K562 (cell line): Measurements from ENCODE around the gene ZBTB46. TPM values are rescaled to one million over a fixed set of nuclear protein-coding genes. Genes with fewer than 3 reads are reported as not detected.

Experiments
- ATAC-seq: fragments of 200-7000 bp; cut with Tn5 transposase; 3 replicates; pipeline ENCODE4 v1.9.1; 2020; ENCODE audit warnings: moderate library complexity
- BruUV-seq: library from RNA; stranded (reverse); fragments of 400-500 nt; replicated peaks from 2 replicates; lab custom pipeline; 2021; lab: Mats Ljungman, UMichigan
- CTCF ChIA-PET: fragments of 300-600 bp; formaldehyde crosslinking; extraction: SDS; loops from one replicate; lab custom pipeline; 2021; ENCODE audit warnings: low intra/inter-chr PET ratio; lab: Yijun Ruan, JAX
- POLR2A ChIA-PET: fragments of 300-600, 350-650 bp; sonication (Branson Sonifier 250); formaldehyde crosslinking; extraction: SDS; loops from one replicate; lab custom pipeline; 2021; ENCODE audit warnings: antibody characterized with exemption, inconsistent platforms; lab: Yijun Ruan, JAX
- DNase-seq, 4 experiments: peaks; one replicate each; pipeline versions ENCODE4 v3.0.0 to v3.0.0-alpha.2; 2011 to 2018; ENCODE audit warnings: low spot score in 3 of 4, mixed read lengths in 3 of 4; ENCODE audit errors: extremely low read depth in 1 of 4
- FAIRE-seq: peaks from 2 replicates; lab custom pipeline; 2011; peaks lifted over from hg19 to GRCh38; lab: Jason Lieb, UNC
- H2AFZ ChIP-seq: 2 replicates; pipeline ENCODE4 v1.6.0; 2011; ENCODE audit warnings: low read depth, low read length, control low read depth, inconsistent platforms
- H3K27ac ChIP-seq: fragments of 200-600 bp; 3 replicates; pipeline ENCODE4 v1.8.0; 2011; ENCODE audit warnings: low read depth, mild to moderate bottlenecking, control low read depth, inconsistent platforms, low read length, moderate library complexity, mixed read lengths; ENCODE audit errors: extremely low read depth
- H3K27me3 ChIP-seq, 2 experiments: fragments of 300-600 bp in 1 of 2; 2 replicates in 1 of 2; 3 replicates in 1 of 2; pipeline versions ENCODE4 v1.6.0 to v1.8.0; 2011; ENCODE audit warnings: inconsistent platforms in 2 of 2, low read length in 2 of 2, mild to moderate bottlenecking in 1 of 2, mixed read lengths in 1 of 2, moderate library complexity in 1 of 2; ENCODE audit not compliant: control insufficient read depth in 2 of 2, insufficient read depth in 2 of 2
- H3K36me3 ChIP-seq: fragments of 300-600 bp; 3 replicates; pipeline ENCODE4 v1.8.0; 2011; ENCODE audit warnings: mild to moderate bottlenecking, low read length, inconsistent platforms; ENCODE audit not compliant: control insufficient read depth, insufficient read depth
- H3K4me1 ChIP-seq, 2 experiments: fragments of 200-600 bp in 1 of 2; replicated peaks in 1 of 2; 2 replicates in 1 of 2; 3 replicates in 1 of 2; pipeline versions ENCODE4 v1.5.1 to v1.8.0; 2011; ENCODE audit warnings: inconsistent platforms in 2 of 2, low read length in 2 of 2, mild to moderate bottlenecking in 1 of 2, mixed read lengths in 1 of 2, moderate library complexity in 1 of 2; ENCODE audit not compliant: control insufficient read depth in 2 of 2, insufficient read depth in 2 of 2
- H3K4me2 ChIP-seq: 2 replicates; pipeline ENCODE4 v1.6.1; 2011; ENCODE audit warnings: low read length, control low read depth, inconsistent platforms, mixed read lengths; ENCODE audit not compliant: insufficient read depth
- H3K4me3 ChIP-seq: fragments of 200-600 bp; sonication (generic), shearing (Covaris generic); 2 replicates; pipeline ENCODE4 v1.5.1; 2016; ENCODE audit warnings: control low read depth, inconsistent platforms
- H3K79me2 ChIP-seq: fragments of 200-600 bp; 3 replicates; pipeline ENCODE4 v1.8.0; 2011; ENCODE audit warnings: low read length, inconsistent platforms; ENCODE audit not compliant: control insufficient read depth, insufficient read depth
- H3K9ac ChIP-seq, 2 experiments: 2 replicates each; pipeline versions ENCODE4 v1.6.0 to v1.6.1; 2011; ENCODE audit warnings: low read depth in 2 of 2, low read length in 2 of 2, control low read depth in 1 of 2, inconsistent platforms in 1 of 2, mild to moderate bottlenecking in 1 of 2, mixed read lengths in 1 of 2; ENCODE audit not compliant: insufficient read depth in 1 of 2
- H3K9me1 ChIP-seq: one replicate; pipeline ENCODE4 v1.6.0; 2011; ENCODE audit warnings: inconsistent platforms, mild to moderate bottlenecking, low read length, moderate library complexity; ENCODE audit not compliant: control insufficient read depth, insufficient read depth
- H3K9me3 ChIP-seq: replicated peaks from 2 replicates; pipeline ENCODE4 v1.5.1; 2011; ENCODE audit warnings: low read depth, low read length, inconsistent platforms; ENCODE audit not compliant: control insufficient read depth, insufficient read depth
- H4K20me1 ChIP-seq: replicated peaks from 2 replicates; pipeline ENCODE4 v1.6.1; 2011; ENCODE audit warnings: low read length, inconsistent platforms, mixed read lengths; ENCODE audit not compliant: control insufficient read depth, insufficient read depth
- BRD4 ChIP-seq: fragments of 200-600 bp; sonication (generic); IDR thresholded peaks from 2 replicates; pipeline ENCODE4 v1.6.1; 2017; ENCODE audit warnings: inconsistent platforms
- ELF1 ChIP-seq: fragments of 200-800 bp; sonication (Bioruptor generic); IDR thresholded peaks from 2 replicates; pipeline ENCODE4 v1.6.1; 2016; ENCODE audit warnings: missing genetic modification characterization, missing compliant biosample characterization
- NR1H2 ChIP-seq: sonication (generic); formaldehyde crosslinking; IDR thresholded peaks from 2 replicates; pipeline ENCODE4 v1.4.0; 2020; ENCODE audit warnings: mild to moderate bottlenecking, missing genetic modification reagents
- SNIP1 ChIP-seq: fragments of 450-650 bp; IDR thresholded peaks from 2 replicates; pipeline ENCODE4 v1.7.1; 2017; ENCODE audit warnings: low read depth, mild to moderate bottlenecking
- SRSF7 ChIP-seq: fragments of 200-400 bp; formaldehyde crosslinking; optimal IDR thresholded peaks from 2 replicates; pipeline ENCODE3; 2017; ENCODE audit warnings: mild to moderate bottlenecking, low read depth, low read length
- ZNF785 ChIP-seq: fragments of 250-450 bp; sonication (Bioruptor Pico); IDR thresholded peaks from 2 replicates; pipeline ENCODE4 v1.4.0; 2020; ENCODE audit warnings: mild to moderate bottlenecking
- WGBS: fragments of 100-300 bp; shearing (Covaris generic); methylation state at CpG from one replicate; pipeline ENCODE4 v1.1.6; 2016; ENCODE audit warnings: low coverage, mixed read lengths; ENCODE audit not compliant: insufficient coverage; ENCODE audit errors: missing lambda C conversion rate; 5-methylcytosine and 5-hydroxymethylcytosine counted together
- in situ Hi-C: fragments of 300-500 bp; cut with MboI; formaldehyde crosslinking; loops from 4 replicates; pipeline ENCODE4 v1.15.0; 2018; ENCODE audit warnings: inconsistent platforms, mixed read lengths
- intact Hi-C: fragments of 100-400 bp; cut with micrococcal nuclease; formaldehyde crosslinking; loops from 2 replicates; pipeline ENCODE4 v1.14.2; 2022
- polyA plus RNA-seq, 8 experiments: library from polyadenylated mRNA; depleted of rRNA in 4 of 8; stranded (reverse) in 5 of 8; unstranded in 3 of 8; fragments of >200 nt; fragmentation: Nextera tagmentation in 2 of 8; fragmentation: Illumina TruSeq in 1 of 8; extraction: Ambion mirVana in 2 of 8; extraction: Trizol in 1 of 8; gene quantifications; 2 replicates each; pipeline versions ENCODE4 v1.2.1 to v1.2.3, GENCODE V29; 2011 to 2014; ENCODE audit warnings: inconsistent platforms in 1 of 8, missing spikeins in 1 of 8
- total RNA-seq, 7 experiments: library from RNA; depleted of rRNA in 6 of 7; stranded (reverse); fragments of >200 nt in 6 of 7; fragmentation: Illumina TruSeq in 2 of 7; extraction: Trizol in 2 of 7; gene quantifications; 2 replicates each; pipeline versions ENCODE4 v1.2.1 to v1.2.3, GENCODE V29; 2011 to 2021; ENCODE audit warnings: low replicate concordance in 1 of 7
- TF ChIP-seq, protein P1 (sequence below): fragments of 200-400 bp; formaldehyde crosslinking; IDR thresholded peaks from 2 replicates; pipeline ENCODE4 v1.6.1; 2017; ENCODE audit warnings: mild to moderate bottlenecking, low read depth, low read length, moderate library complexity
- TF ChIP-seq, protein P2 (sequence below), 3 experiments: fragments of 200-800 bp in 1 of 3; sonication (Bioruptor generic) in 1 of 3; sonication (generic) in 1 of 3; formaldehyde crosslinking in 1 of 3; IDR thresholded peaks; 2 replicates each; pipeline versions ENCODE4 v1.6.1 to v1.8.0; 2016 to 2022; ENCODE audit warnings: mild to moderate bottlenecking in 2 of 3, missing compliant biosample characterization in 2 of 3, missing genetic modification characterization in 2 of 3, missing genetic modification reagents in 1 of 3
- TF ChIP-seq, protein P3 (sequence below): fragments of 450-650 bp; IDR thresholded peaks from 2 replicates; pipeline ENCODE4 v1.6.1; 2016; ENCODE audit warnings: missing biosample characterization, missing genetic modification characterization

Gene ZBTB46
- total and polyA plus RNA-seq, 9 of the 15 experiments (the other 6 are each of a cell fraction or from before 2014, with no cell fraction given) = 0.29 to 4.1 (median 1.1) TPM

DNA sequence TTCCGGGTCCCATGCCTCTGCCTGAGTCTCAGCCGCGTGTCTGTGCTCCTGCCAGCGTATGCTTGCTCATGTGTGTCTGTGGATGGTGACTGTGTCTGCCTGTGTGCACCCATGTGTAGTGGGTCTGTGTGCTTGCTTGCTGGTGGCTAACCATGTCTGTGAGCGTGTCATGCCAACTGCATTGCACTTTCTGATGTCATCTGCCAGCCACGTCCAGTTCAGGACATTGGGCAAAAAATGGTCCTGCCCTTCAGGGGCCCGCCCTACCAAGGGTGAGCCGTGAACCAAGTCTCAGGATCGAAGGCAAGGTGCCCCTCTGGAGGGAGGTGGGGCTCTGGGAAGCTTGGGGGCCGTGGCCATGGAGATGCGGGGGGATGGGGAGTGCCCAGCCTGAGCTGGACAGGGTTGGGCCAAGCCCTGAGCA, 9.4 kb upstream of the ZBTB46 start (continued):
- TF ChIP-seq, protein P1, sequence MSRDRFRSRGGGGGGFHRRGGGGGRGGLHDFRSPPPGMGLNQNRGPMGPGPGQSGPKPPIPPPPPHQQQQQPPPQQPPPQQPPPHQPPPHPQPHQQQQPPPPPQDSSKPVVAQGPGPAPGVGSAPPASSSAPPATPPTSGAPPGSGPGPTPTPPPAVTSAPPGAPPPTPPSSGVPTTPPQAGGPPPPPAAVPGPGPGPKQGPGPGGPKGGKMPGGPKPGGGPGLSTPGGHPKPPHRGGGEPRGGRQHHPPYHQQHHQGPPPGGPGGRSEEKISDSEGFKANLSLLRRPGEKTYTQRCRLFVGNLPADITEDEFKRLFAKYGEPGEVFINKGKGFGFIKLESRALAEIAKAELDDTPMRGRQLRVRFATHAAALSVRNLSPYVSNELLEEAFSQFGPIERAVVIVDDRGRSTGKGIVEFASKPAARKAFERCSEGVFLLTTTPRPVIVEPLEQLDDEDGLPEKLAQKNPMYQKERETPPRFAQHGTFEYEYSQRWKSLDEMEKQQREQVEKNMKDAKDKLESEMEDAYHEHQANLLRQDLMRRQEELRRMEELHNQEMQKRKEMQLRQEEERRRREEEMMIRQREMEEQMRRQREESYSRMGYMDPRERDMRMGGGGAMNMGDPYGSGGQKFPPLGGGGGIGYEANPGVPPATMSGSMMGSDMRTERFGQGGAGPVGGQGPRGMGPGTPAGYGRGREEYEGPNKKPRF = no peak
- TF ChIP-seq ELF1 (tag) = no peak
- no peak for TF ChIP-seq SRSF7
- no peak for TF ChIP-seq NR1H2
- TF ChIP-seq ZNF785 (CRISPR knock-in tag) = no peak
- TF ChIP-seq, protein P2, sequence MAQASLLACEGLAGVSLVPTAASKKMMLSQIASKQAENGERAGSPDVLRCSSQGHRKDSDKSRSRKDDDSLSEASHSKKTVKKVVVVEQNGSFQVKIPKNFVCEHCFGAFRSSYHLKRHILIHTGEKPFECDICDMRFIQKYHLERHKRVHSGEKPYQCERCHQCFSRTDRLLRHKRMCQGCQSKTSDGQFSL (CRISPR knock-in tag; IDR thresholded peaks at IDR 0.05) = no peak
- TF ChIP-seq, protein P2 (tag; IDR thresholded peaks at IDR 0.05) = no peak
- no peak for TF ChIP-seq BRD4
- TF ChIP-seq SNIP1 = no peak
- TF ChIP-seq, all 486 proteins: peak for 0

DNA sequence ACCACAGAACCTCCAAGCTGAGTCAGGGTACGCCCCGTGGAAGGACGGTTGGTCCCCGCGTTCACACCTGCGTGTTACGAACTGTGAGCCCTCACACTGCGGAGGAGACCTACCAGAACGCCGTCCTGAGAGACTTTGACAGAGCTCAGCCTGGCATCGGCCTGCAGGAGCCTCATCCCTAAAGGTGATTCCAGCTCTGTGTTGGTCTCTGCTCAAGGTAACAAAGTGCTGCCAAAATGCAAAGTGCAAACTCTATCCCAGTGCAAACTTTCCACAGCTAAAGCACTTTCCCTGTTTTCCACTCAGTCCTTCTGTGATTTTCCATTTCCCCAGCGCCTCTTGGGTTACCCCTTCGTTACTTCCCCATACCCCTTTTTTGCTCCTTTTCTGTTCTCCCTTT, 8.6 kb upstream of the ZBTB46 start:
- FAIRE-seq = no peak
- in situ Hi-C loops = no loop called here
- no peak overlapping the region for H2AFZ ChIP-seq
- no peaks in the 10 kb centered on the region for H4K20me1 ChIP-seq
- TF ChIP-seq, protein P3, sequence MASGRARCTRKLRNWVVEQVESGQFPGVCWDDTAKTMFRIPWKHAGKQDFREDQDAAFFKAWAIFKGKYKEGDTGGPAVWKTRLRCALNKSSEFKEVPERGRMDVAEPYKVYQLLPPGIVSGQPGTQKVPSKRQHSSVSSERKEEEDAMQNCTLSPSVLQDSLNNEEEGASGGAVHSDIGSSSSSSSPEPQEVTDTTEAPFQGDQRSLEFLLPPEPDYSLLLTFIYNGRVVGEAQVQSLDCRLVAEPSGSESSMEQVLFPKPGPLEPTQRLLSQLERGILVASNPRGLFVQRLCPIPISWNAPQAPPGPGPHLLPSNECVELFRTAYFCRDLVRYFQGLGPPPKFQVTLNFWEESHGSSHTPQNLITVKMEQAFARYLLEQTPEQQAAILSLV (tag) = no peak
- TF ChIP-seq, all 486 proteins: peak for 0
- intact Hi-C loops = no loop called here
- no peak for DNase-seq
- no peaks in the 10 kb centered on the region for H3K9me1 ChIP-seq
- no peaks in the 10 kb centered on the region for H3K9me3 ChIP-seq
- CTCF ChIA-PET = no interaction called here
- 63% methylated on average over 13 of the region's 13 CpGs for WGBS
- no peak overlapping the region for H3K4me2 ChIP-seq
- H3K36me3 ChIP-seq = no peaks in the 10 kb centered on the region
- POLR2A ChIA-PET = no interaction called here
- H3K79me2 ChIP-seq = no peaks in the 10 kb centered on the region
- H3K27me3 ChIP-seq = no peaks in the 10 kb centered on the region
- ATAC-seq = no peak
- H3K27ac ChIP-seq = no peak overlapping the region
- no peak overlapping the region for H3K4me3 ChIP-seq
- peaks cover 2 to 41% of the 10 kb centered on the region in 2 experiments for H3K4me1 ChIP-seq
- peak overlapping the region in 1 of 2 experiments; percentile 76; a peak in 1 of 4 replicates for H3K9ac ChIP-seq
- BruUV-seq = no TSS peak
